ENCODE results near the gene MYO16.

GRCh38 chr13:109180905-109181425 lies 551.6 kb downstream of the MYO16 start:
- TF ChIP-seq CTCF (IDR thresholded peaks at IDR 0.05) (no peak), POLR2A (IDR thresholded peaks at IDR 0.05) (no peak)
